ENCODE measurements around the gene TLR7. TPM values are rescaled to one million over a fixed set of nuclear protein-coding genes. Genes with fewer than 3 reads are reported as not detected.

Gene TLR7
- total and polyA plus RNA-seq, 2 donors = 0.23 to 3.9 TPM

DNA sequence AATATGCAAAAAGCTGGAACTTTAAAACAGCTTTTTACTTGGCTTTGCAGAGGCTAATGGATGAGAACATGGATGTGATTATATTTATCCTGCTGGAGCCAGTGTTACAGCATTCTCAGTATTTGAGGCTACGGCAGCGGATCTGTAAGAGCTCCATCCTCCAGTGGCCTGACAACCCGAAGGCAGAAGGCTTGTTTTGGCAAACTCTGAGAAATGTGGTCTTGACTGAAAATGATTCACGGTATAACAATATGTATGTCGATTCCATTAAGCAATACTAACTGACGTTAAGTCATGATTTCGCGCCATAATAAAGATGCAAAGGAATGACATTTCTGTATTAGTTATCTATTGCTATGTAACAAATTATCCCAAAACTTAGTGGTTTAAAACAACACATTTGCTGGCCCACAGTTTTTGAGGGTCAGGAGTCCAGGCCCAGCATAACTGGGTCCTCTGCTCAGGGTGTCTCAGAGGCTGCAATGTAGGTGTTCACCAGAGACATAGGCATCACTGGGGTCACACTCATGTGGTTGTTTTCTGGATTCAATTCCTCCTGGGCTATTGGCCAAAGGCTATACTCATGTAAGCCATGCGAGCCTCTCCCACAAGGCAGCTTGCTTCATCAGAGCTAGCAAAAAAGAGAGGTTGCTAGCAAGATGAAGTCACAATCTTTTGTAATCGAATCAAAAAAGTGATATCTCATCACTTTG, 55.2 kb downstream of the TLR7 start:
- H3K36me3 ChIP-seq (ENCODE audit: insufficient read depth) = no peaks in the 10 kb centered on the region
- 89% methylated on average over 10 of the region's 10 CpGs for WGBS
- H3K4me1 ChIP-seq (ENCODE audit: insufficient read depth) = no peaks in the 10 kb centered on the region
- no peak overlapping the region for H3K27ac ChIP-seq (ENCODE audit: low read depth)
- no peak for DNase-seq (ENCODE audit: extremely low spot score)
- H3K4me3 ChIP-seq (ENCODE audit: low read depth, low read length) = no peak overlapping the region

DNA sequence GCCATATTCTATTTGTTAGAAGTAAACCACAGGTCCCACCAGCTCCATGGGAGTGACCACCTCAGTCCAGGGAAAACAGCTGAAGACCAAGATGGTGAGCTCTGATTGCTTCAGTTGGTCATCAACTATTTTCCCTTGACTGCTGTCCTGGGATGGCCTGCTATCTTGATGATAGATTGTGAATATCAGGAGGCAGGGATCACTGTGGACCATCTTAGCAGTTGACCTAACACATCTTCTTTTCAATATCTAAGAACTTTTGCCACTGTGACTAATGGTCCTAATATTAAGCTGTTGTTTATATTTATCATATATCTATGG, 55.7 kb downstream of the TLR7 start:
- DNase-seq (ENCODE audit: extremely low spot score) = no peak
- no peaks in the 10 kb centered on the region for H3K36me3 ChIP-seq (ENCODE audit: insufficient read depth)
- no peaks in the 10 kb centered on the region for H3K4me1 ChIP-seq (ENCODE audit: insufficient read depth)
- H3K27ac ChIP-seq (ENCODE audit: low read depth) = no peak overlapping the region
- H3K4me3 ChIP-seq (ENCODE audit: low read depth, low read length) = no peak overlapping the region

DNA sequence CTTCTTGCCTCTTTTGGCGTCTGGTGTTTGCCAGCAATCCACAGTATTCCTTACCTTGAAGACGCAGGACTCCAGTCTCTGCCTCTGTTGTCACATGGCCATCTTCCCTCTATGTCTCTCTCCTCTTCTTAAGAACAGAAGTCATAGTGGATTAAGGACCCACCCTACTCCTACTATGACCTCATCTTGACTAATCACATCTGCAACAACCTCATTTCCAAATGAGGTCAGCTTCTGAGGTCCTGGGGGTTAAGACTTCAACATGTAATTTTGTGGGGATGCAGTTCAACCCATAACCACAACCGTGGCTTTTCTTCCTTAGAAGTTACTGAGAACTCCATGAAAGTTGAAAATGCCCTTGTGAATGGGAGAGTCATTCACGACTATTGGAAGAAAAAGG, 62.8 kb downstream of the TLR7 start:
- no peak overlapping the region for H3K27ac ChIP-seq (ENCODE audit: low read depth)
- no peaks in the 10 kb centered on the region for H3K4me1 ChIP-seq (ENCODE audit: insufficient read depth)
- H3K36me3 ChIP-seq (ENCODE audit: insufficient read depth) = no peaks in the 10 kb centered on the region
- 83% methylated on average over 4 of the region's 4 CpGs for WGBS
- no peak for DNase-seq (ENCODE audit: extremely low spot score)
- no peak overlapping the region for H3K4me3 ChIP-seq (ENCODE audit: low read depth, low read length)

DNA sequence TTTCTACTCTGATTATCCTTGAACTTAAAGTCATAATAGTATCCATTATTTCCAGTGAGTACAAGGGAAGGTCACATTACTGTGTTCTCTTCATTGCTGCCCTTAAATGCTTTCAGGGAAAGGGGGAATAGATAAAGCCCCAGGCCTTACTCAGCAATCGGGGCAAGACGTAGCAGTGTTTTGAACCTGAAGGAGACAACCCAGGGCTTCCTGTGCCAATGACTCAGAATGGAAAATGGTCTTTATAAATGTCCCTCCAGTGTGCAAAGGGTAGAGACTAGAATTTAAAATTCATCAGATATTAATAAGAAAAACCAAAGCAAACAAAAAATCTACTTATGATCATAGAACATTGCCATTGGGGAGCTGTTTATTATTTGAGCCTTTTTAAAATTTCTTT, 63.3 kb downstream of the TLR7 start:
- no peak for DNase-seq (ENCODE audit: extremely low spot score)
- WGBS = 98% methylated on average over 2 of the region's 2 CpGs

GRCh38 chrX:12932244-12932643, 65.4 kb downstream of the TLR7 start:
- DNase-seq (ENCODE audit: extremely low spot score) = no peak
- Histone ChIP-seq H3K4me1 (ENCODE audit: insufficient read depth) (no peaks in the 10 kb centered on the region), H3K36me3 (ENCODE audit: insufficient read depth) (no peaks in the 10 kb centered on the region), H3K4me3 (ENCODE audit: low read depth, low read length) (no peak overlapping the region), H3K27ac (ENCODE audit: low read depth) (no peak overlapping the region)
- WGBS = 100% methylated on average over 1 of the region's 1 CpG

More for the DNA sequence above, 63.3 kb downstream of the TLR7 start:
- Histone ChIP-seq H3K36me3 (ENCODE audit: insufficient read depth) (no peaks in the 10 kb centered on the region), H3K4me1 (ENCODE audit: insufficient read depth) (no peaks in the 10 kb centered on the region), H3K27ac (ENCODE audit: low read depth) (no peak overlapping the region), H3K4me3 (ENCODE audit: low read depth, low read length) (no peak overlapping the region)

DNA sequence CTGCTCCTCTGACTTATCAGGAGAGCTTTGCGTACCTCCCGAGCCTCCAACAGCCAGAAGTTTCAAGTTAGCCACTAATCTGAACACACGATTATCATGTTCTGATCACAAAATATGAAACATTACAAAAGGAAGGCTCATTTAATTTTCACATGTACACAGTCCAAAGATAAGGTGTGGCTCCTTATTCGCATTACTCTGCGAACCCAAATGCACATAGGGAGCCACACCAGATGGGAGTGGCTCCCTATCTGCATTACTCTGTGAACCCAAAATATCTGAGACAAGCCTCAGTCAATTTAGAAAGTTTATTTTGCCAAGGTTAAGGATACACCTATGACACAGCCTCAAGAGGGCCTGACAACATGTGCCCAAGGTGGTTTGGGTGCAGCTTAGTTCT, 68.0 kb downstream of the TLR7 start:
- no peak overlapping the region for H3K4me3 ChIP-seq (ENCODE audit: low read depth, low read length)
- no peaks in the 10 kb centered on the region for H3K4me1 ChIP-seq (ENCODE audit: insufficient read depth)
- no peak for DNase-seq (ENCODE audit: extremely low spot score)
- 69% methylated on average over 5 of the region's 5 CpGs for WGBS
- no peak overlapping the region for H3K27ac ChIP-seq (ENCODE audit: low read depth)
- no peaks in the 10 kb centered on the region for H3K36me3 ChIP-seq (ENCODE audit: insufficient read depth)

DNA sequence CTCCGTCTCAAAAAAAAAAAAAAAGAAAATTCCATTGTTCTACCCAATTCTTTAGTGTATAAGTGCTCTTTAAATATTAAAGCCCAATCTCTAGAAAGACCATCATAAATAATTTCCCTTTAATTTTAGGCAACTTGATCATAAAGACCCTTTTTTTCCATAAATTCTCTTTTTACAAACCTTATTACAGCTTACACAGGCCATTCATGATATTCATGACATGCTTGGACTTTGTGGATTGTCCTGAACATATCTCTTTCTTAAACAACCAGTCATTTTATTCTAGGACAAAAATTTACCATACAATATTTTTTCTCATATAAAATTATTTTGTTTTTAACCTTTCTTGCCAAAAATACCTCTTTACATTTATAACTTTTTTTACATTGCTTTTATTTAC, 70.1 kb downstream of the TLR7 start:
- Histone ChIP-seq H3K27ac (ENCODE audit: low read depth) (no peak overlapping the region), H3K4me1 (ENCODE audit: insufficient read depth) (no peaks in the 10 kb centered on the region), H3K36me3 (ENCODE audit: insufficient read depth) (no peaks in the 10 kb centered on the region), H3K4me3 (ENCODE audit: low read depth, low read length) (no peak overlapping the region)
- 85% methylated on average over 1 of the region's 1 CpG for WGBS
- no peak for DNase-seq (ENCODE audit: extremely low spot score)

Other genes with a start within 250 kb of the TLR7 start
- gene PRPS2, start 75.7 kb upstream of the TLR7 start, total RNA-seq = 47.5 TPM
- gene PRPS2, start 75.7 kb upstream of the TLR7 start, polyA plus RNA-seq = 49.0 TPM
- gene TLR8, start 39.5 kb downstream of the TLR7 start, total RNA-seq = 1.7 TPM
- gene TLR8, start 39.5 kb downstream of the TLR7 start, polyA plus RNA-seq = 1.8 TPM
- 4,785 TPM for gene TMSB4X, start 108.0 kb downstream of the TLR7 start, total RNA-seq
- 4,487 TPM for gene TMSB4X, start 108.0 kb downstream of the TLR7 start, polyA plus RNA-seq
- 0.05 TPM for gene FAM9C, start 177.5 kb downstream of the TLR7 start, total RNA-seq
- 0.08 TPM for gene FAM9C, start 177.5 kb downstream of the TLR7 start, polyA plus RNA-seq